COLO829 (cell line): ENCODE results near the gene SLIT3.
A peak's percentile ranks its signal among the peaks of the same experiment; 100 is the strongest.

Source experiments
- DNase-seq: peaks from one replicate; pipeline ENCODE4 v3.0.0; 2012; ENCODE audit warnings: low spot score

The SLIT3 gene

GRCh38 chr5:168887931-168888330 lies 413.0 kb downstream of the SLIT3 start:
- no peak for DNase-seq

DNA sequence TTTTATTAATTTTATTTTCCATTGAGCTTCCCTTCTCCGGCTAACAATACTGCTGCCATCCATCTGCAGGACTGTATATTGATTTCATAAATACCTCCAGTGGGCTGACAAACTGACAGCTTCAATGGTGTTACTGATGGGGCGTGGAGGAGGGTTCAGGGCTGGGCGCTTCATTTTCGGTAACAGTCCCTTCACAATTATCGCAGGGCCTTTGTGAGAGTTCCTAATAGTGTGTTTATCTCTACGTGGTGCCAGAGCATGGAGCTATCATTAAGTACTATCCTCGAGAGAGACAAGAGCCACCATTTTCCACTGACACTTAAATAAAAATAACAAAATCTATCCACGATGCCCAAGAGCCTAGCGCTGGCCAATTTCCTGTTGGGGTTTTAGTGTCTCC lies 414.8 kb downstream of the SLIT3 start:
- no peak for DNase-seq

DNA sequence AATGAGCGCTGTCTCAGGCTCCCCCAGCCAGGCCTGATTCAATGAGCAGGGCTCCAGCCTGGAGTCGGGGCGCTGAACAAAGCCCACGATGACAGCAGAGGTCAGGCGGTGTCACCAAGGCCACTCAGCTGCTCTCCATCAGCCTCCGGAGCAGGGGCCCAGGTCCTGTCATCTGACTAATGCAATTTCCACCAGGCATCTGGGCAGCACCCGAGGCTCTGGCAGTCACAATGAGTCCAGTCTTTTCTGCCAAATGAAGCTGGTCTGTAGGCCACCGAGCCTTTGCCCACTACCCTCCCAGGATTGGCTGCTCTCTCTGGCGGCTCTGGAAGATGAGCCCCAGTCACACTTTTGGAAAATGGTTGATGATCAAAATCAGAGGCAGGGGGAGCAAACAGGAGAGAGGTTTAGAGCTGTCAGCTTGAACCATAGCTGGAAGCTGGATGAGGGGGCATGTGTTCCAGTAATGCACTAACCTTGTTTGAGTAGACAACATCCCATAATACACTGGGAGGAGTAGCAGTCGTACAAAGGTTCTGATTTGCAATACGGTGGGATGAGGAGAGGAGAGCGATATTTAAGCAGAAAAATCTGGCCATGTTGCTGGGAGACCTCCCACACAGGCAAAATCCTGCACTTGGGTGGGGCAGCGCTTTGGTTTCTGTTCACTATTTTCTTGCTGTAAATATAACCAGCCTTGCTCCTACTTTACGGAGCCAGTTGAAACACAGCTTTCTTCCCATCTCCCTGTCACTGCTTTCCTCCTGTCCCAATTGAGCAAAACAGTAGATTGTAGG lies 415.4 kb downstream of the SLIT3 start:
- no peak for DNase-seq

DNA sequence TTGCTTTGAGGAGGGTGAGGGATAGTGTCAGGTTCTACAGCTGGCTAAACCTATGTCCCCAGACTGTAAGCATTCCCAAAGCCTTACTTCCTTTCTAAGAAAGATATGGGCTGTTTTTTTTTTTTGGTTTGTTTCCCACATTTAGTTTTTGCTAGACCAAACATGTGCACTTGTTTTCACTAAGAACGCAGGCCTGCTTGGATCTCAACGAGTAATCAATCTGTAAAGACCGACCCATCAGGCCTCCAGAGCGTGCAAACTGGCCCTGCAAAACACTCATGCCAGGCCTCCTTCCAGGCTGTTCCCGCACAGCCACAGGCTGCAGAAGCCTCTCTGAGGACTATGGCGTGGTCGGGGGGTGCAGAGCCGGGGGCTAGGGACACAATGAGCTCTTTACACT lies 416.9 kb downstream of the SLIT3 start:
- DNase-seq: no peak

- no peak for DNase-seq
Measured at GRCh38 chr5:168883281-168883741, 417.6 kb downstream of the SLIT3 start.

DNA sequence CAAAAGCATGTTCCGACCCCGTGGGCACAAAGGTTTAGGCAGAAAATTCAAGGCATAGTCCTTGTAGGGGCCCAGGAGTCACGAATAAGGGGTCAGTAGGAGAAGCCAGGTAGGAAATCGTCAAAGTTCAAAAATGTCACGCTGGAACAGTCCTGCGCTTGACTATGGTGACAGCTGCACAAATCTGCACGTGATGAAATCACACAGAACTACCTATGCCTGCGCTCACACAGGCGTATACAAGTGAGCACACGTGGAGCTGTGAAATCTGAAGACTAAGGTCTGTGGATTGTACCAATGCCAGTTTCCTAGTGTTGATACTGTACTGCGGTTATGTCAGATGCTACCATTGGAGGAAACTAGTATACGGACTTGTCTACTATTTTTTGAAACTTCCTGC lies 418.7 kb downstream of the SLIT3 start:
- DNase-seq: no peak

GRCh38 chr5:168881427-168882149 lies 419.4 kb downstream of the SLIT3 start:
- no peak for DNase-seq

GRCh38 chr5:168879929-168880328 lies 421.0 kb downstream of the SLIT3 start:
- DNase-seq: peak; percentile 32

DNA sequence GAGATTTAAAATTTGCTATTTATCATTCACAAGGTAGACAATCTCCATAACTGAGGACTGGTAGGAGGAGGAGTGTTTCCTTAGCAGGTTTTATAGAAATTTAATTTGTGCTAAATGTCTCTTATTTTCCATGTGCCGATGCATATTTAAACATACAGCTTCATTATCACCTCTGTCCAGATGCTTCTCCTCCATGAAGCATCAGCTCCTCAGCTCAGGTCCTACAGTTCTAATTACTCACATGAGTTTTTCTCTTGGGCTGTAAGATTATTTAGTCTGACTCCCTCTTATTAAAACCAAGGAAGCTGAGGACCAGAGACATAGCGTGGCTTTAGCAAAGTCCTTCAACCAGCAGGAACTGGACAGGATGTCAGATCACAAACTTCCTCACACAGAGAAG lies 421.6 kb downstream of the SLIT3 start:
- no peak for DNase-seq

- no peak for DNase-seq
Measured at GRCh38 chr5:168878135-168878745, 422.7 kb downstream of the SLIT3 start.

DNA sequence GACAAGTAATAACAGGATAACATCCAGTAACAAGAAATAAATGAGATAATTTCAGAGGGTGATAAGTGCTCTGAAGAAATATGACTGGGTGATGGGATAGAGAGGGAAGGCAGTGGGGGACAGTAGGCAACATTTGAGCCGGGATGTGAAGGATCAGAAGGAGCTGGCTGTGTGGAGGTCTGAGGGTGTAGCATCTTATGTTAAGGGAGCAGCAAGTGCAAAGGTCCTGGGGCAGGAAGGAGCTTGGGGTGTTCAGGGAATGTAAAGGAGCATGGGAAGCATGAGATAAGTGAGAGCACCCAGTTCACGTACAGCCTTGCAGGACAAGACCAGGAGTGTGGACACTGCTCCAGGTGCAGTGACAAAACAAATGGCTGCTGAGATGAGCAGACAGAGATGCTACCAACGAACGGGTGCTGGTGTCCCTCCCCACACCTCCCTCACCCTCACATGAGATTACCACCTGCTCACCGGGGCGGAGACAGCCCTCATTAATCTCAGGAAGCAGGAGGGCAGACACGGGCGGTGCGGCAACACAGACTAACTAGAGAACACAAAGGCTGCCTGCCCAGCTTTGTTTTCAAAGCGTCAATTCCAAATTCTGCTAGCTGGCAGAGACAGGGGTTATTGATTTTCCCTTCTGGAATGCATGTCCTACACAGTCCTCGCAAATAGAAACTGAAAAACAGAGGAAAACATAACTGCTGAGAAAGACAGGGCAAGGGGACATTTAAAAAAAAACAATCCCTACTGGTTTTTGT lies 423.6 kb downstream of the SLIT3 start:
- no peak for DNase-seq

DNA sequence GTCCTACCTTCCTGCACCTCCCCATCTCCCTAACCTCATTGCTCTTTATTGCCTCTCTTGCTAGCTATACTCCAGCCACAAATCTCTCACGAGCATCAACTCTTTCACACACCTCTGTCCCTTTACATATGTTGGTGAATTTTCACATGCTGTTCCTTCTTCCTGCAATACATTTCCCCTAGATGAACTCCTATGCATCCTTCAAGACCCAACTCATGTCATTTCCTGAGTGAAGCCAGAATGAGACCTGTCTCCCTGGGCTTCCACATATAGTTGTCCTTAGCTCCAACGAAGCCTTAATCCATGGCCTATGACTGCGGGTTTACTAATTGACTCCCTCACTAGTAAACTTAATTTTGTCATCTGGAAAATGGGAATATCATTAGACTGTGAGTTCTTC lies 424.5 kb downstream of the SLIT3 start:
- no peak for DNase-seq

- DNase-seq: no peak
Measured at GRCh38 chr5:168875832-168876231, 425.1 kb downstream of the SLIT3 start.

DNA sequence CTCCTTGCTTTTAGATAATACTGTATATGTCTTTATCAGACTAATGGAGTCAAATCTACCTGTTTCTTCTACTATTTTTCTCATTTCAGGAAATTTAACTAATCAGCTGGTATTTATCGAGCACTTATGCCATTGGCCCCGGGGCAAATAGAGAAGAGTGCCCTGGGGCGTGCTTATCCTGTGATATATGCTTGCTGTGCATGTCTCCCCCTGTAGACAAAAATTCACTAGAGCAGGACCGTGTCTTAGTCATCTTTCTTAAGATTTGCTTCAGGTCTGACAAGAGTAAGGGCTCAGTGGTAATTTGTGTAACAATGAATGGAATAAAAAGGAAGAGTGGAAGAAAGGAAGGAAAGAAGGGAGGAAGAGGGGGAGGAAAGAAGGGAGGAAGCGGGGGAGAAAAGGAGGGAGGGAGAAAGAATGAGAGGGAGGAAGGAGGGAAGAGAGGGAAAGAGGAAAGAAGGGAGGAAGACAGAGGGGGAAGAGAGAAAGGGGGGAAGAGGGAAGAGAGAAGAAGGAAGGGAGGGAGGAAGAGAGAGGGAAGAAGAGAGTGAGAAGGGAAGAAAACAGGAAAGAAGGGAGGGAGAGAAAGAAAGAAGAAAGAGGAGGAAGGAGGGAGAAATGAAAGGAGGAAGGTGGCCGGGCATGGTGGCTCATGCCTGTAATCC lies 426.1 kb downstream of the SLIT3 start:
- no peak for DNase-seq

DNA sequence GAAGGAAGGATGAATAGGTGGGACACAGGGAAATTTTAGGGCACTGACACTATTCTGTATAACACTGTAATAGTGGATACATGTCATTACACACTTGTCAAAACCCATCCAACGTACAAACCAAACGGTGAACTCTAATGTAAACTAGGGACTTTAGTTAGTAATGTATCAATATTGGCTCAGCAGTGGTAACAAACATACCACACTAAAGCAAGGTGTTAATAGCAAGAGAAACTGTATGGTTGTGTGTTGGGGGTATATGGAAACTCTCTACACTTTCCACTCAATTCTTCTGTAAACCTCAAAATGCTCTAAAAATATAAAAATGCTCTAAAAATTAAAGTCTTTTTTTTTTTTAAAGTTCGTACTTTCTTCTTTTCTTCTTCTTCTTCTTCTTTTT lies 428.7 kb downstream of the SLIT3 start:
- DNase-seq: no peak

DNA sequence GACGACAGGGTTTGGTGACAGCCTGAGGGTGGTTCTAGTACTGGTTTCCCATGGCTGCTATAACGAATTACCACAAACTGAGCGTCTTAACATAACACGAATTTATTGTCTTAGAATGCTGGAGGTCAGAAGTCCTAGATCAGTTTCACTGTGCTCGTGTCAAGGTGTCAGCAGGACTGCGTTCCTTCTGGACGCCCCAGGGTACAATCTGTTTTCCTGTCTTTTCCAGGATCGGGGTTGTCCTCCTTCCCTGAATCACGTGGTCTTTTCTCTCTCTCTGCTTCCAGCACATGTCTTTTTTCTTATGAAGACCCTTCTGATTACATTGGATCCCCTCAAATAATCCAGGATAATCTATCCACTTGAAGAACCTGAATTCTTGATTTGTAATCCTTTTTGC lies 430.0 kb downstream of the SLIT3 start:
- no peak for DNase-seq

DNA sequence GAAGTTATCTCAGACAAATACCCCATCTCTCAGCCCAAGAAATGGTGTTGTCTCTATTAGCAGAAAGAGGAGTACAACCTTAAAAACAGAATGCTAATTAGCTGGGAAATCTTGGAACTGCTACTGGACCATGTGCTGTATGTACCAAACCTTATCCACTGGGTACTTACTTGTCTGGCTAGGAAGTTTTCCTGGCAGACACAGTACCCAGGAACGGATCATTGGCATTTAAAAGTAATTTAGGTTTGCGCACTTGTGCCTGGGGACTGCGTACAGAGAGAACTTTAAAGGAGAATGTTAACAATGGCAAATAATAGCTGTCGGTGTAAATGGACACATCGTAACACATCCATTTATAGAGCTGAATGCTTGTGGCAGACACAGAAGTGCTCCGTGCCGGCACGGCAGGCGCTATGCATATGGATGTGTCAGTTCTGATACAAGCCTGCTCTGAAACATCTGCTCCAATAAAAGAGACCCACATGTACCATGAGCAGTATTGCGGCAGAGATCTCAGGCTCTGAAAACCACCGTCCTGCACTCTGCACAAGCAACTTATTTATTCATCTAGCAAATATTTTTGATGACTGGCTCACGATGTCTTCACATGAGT lies 431.2 kb downstream of the SLIT3 start:
- DNase-seq: no peak

DNA sequence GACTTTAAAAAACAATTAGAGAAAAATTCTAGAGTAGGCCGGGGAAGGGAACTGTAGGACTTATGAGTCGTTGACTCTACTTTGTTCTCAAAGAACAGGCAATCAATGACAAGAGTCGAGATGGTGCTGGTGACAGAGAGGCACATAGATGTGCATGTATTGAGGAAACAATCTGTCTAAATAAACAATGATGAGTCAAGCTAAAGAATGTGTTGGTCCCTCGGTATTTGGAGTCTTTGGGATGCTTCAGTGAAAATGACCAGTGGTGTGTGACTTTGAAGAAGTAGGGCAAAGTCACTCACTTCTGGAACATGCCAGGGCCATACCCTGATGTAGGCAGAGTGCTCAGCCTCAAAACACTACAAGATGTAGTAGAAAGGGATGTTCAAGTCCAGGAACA lies 433.7 kb downstream of the SLIT3 start:
- DNase-seq: no peak

GRCh38 chr5:168865968-168866367 lies 435.0 kb downstream of the SLIT3 start:
- DNase-seq: no peak

GRCh38 chr5:168863021-168863420 lies 437.9 kb downstream of the SLIT3 start:
- no peak for DNase-seq

DNA sequence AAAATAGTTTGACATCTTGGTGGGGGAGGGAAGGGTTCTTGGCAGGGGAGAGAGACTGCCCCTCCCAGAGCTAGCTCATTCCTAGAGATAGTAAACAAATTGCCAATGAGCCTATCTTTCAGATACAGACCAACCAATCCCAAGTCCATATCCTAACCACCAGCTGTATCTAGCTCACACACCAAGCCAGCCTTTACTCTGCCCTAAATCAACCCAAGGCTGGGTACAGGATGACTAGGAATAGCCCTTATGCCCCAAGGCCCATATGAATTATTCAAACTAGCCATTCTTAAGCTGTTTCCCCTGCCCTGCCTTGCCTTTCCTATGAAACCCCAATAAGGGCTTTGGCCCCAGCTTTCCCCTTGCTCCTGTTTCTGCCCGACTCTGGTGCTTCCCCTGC lies 440.4 kb downstream of the SLIT3 start:
- no peak for DNase-seq
